H4 (cell line): Measurements from ENCODE around the gene RELCH. TPM values are rescaled to one million over a fixed set of nuclear protein-coding genes. Genes with fewer than 3 reads are reported as not detected.
"Not testable (repeated sequence)": the region's sequence is repeated elsewhere in the genome, so short reads cannot be mapped to it uniquely, and the experiment has no call there.

Experiments used
- DNase-seq: peaks from one replicate; pipeline ENCODE4 v3.0.0-alpha.2; 2015; ENCODE audit warnings: low spot score
- total RNA-seq: library from RNA; depleted of rRNA; stranded (reverse); fragments of >200 nt; shearing (Covaris generic); gene quantifications from 2 replicates; pipeline ENCODE4 v1.2.3, GENCODE V29; 2014; rRNA removed

The RELCH gene
- 19.4 and 19.7 TPM in 2 replicates for total RNA-seq

DNA sequence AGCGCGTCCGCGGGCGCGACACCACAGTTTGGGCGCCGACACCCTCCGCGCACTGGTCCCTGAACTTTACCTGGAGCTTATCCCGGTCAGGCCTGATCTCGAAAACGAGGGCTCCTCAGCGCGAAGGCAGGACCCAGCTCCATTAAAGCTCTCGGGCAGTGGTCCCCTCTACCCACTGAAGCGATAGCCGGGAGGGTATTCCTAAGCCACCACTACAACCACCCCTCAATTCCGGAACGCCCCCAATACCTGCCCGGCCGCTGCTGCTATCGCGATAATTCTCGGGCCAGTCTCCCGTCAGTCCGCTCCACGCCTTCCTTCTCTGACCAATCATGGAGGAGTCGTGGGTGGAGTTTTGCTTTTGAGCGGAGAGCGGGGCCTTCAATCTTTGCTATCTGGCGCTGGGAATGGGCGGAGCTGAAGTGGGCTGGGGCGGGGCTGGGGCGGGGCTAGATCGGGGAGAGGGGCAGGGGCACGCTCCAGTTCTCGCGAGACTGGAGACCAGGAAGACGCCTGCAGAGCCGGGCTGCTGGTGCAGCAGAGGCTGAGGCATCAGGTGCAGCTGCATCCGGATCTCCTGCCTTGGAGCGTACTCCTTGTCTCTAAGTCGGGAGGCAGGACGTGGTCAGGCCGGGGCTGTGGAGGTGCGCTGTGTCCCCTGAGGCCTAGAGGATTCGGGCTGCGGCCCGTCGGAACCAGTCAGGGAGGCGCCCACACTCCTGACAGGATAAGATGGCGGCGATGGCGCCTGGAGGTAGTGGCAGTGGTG is at the start of gene RELCH, which contains the start of gene PIGN:
TSS of gene RELCH (plus strand) at position 482 of the 769 bp plus-strand sequence. CDS start at position 733, 251 bp downstream.
TSS of gene PIGN (minus strand) at position 283 of the 769 bp plus-strand sequence. CDS start 25,703 bp downstream, outside the sequence.
- DNase-seq: peak; percentile 99

- no peak for DNase-seq
Observed at GRCh38 chr18:62138461-62139235, 48.4 kb upstream of the RELCH start.

- DNase-seq: no peak
Observed at GRCh38 chr18:62140259-62140658, 46.8 kb upstream of the RELCH start.

DNA sequence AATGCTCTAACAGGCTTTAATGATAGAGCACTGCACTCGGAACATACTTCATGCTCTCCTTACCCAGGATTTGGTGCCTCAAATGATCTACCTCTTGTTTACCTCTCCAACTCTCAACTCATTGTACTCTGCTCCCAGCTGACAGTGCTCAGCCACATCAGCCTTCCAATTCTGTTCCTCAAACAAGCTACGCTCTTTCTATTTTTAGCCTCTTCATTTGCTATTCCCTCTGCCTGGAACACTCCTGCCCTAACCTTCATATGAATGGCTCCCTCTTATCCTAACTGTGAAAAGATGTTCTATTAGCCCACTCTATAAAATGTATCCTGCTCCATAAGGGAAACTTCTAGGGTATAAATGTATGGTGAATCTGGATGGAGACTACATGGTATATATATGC is 42.7 kb upstream of the RELCH start:
- DNase-seq: no peak

DNA sequence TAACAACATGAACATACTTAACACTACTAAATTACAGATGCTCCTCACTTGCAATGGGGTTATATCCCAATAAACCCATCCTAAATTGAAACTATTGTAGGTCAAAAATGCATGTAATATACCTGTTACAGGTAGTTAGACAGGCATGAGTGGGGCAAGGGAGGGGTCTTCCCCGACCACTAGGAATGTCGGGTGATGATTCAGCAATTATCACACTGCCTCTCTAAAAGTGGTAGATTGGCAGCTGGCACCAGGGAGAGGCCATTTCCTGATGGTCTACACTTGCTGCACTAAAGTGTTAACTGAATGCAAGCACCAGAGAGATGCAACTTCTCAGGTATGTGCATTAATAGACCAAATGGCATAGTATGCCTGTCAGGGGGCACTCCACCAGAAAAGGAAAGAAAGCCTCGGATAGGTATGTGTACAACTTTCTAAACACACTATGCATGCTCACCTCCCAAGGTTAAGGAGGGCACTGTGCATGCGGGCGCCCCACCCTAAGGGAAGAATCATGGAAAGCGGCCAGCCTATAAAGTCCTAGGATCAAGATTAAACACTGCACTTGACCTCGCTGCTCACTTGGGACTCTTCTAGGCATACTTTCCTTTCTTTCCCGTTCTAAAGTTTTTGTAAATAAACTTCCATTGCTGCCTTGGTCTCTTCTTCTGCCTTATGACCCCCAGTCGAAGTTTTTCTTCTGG is 35.8 kb upstream of the RELCH start:
- DNase-seq: no peak

- DNase-seq: no peak
Observed at GRCh38 chr18:62152844-62153243, 34.2 kb upstream of the RELCH start.

DNA sequence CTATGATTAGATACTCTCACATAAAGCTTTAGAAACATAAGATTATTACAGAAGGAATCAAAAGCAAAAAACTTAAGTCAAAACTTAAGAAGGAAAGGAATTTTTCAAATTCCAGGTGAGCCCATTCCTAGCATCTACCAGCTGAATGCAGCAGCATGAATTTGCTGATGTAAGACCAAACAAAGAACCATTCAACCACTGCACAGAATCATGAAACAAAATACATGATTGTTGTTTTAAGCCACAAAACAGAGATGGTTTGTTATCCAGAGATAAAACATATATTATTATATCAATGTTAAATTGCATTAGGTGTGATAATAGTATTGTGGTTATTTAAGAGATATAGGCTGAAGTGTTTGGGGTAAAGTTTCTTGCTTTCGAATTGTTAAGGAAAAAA is 29.2 kb upstream of the RELCH start:
- no peak for DNase-seq

- no peak for DNase-seq
Observed at GRCh38 chr18:62164310-62164709, 22.7 kb upstream of the RELCH start.

DNA sequence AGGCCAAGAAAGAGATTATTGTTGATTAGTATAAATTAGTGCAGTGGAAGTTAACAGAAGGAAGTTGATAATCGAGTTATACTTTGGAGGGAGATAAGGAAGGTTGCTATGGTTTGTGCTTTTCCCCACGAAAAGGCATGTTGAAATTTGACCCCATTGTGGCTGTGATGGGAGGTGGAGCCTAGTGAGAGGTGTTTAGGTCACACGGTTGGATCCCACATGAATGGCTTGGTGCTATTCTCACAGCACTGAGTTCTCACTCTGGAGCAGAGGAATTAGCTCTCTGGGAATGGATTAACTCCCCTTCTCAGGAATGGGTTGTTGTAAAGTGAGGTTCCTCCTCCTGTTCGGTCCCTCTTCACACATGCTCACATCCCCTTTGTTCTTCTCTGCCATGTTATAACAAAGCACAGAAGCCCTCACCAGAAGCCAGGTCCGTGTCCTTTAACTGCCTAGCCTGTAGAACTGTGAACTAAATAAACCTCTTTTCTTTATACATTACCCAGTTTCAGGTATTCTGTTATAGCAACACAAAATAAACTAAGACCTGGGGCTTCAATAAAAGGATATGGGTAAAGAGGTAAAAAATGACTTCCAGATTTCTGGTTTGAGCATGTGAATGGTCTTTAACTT is 22.1 kb upstream of the RELCH start:
- no peak for DNase-seq

GRCh38 chr18:62165583-62165982 is 21.5 kb upstream of the RELCH start:
- DNase-seq: no peak

GRCh38 chr18:62166524-62166923 is 20.5 kb upstream of the RELCH start:
- DNase-seq: not testable (repeated sequence)

DNA sequence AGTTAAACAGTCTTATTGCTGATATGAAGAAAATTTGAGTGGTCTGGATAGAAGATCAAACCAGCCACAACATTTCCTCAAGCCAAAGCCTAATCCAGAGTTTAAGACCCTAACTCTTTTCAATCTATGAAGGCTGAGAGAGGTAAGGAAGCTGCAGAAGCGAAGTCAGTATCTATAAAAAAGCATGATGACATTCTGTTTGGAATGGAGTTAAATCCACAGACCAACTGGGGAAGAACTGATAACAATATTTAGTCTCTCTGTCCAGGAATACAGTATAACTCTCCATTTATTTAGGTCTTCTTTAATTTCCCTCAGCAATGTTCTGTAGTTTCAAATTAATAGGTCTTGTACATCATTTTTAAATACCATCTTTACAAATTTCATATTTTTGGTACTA is 16.2 kb upstream of the RELCH start:
- DNase-seq: no peak

GRCh38 chr18:62172298-62172697 is 14.8 kb upstream of the RELCH start:
- DNase-seq: no peak

DNA sequence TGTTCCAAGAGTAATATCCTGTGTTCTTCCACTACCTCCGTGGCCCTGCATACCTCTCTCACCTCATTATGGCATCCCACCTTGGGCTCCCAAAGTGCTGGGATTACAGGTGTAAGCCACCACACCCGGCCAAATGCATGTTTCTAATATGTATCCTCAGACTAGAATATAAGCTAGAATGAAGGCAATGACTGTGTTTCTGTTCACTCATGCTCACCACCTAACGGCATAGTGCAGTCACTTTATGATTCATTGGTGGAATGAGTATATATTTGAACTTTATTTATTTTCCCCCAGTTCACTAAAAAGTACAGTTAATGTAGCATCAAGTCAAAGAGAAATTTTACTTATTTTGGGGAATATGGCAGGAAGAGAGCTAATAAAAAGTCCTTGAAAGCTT is 11.5 kb upstream of the RELCH start:
- DNase-seq: no peak

- no peak for DNase-seq
Observed at GRCh38 chr18:62177271-62177670, 9.8 kb upstream of the RELCH start.

- no peak for DNase-seq
Observed at GRCh38 chr18:62179213-62179612, 7.8 kb upstream of the RELCH start.

GRCh38 chr18:62182220-62182619 is 4.8 kb upstream of the RELCH start:
- DNase-seq: no peak

DNA sequence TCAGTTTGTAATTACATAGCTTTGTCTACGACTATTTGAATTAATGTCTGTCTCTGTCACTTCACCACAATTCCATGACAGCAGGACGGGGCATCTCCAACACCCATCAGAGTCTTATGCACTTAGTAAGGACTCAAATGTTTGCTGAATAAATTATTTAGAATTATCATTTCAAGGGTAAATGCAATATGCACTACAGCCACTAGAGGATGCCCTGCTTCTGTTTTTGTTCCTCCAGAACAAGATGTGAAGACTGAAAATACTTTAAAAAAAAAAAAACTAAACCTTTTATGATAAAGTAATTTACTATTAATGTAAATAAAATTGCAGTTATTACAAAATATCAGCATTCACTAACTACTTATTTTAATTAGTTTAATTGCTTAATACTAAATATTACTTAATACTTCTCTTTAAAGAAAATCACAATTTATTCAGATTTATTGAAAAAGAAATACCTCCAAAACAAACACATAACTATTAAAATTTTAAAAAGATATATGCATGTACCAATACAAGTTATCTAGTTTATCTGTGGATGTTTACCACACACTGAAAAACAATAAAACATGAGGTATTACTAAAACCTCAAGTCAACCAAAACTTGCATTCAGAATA is 3.4 kb upstream of the RELCH start:
- DNase-seq: peak; percentile 43

- no peak for DNase-seq
Observed at GRCh38 chr18:62186499-62186773, 619 bp upstream of the RELCH start.

DNA sequence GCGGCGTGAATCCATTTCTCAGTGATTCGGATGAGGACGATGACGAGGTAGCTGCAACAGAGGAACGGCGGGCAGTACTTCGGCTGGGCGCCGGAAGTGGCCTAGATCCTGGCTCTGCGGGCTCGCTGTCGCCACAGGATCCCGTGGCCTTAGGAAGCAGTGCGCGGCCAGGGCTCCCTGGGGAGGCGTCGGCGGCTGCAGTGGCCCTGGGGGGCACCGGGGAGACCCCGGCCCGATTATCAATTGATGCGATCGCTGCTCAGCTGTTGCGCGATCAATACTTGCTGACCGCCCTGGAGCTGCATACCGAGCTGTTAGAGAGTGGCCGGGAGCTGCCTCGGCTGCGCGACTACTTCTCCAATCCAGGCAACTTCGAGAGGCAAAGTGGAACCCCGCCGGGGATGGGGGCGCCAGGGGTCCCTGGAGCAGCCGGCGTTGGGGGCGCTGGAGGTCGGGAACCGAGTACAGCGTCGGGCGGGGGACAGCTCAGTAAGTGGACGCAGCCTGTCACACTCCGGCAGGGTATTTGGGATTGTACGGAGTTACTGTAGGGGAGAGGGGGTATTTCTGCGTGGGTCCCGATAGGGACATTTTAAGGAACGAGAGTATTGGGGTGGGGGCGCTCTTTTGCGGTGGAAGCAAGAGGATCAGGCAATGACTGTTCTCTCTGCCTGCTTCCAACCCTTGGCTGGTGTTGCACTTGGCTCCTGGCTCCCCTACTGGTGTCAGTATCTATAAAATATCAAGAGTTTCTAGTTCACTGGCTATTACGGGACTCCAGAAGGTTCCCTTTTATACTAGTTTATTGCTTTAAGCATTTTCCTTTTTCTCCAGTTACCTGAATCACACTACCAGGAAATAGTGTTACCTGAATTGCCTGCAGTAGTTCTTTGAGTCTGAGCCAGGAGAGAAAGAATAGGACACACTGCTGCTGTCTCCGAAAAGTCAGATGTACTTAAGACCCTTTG is 772 bp downstream of the RELCH start:
- DNase-seq: peak; percentile 21
